Panc1 (cell line): ENCODE data around the gene FUT8.

ENCODE experiments used
- SIN3A ChIP-seq: IDR thresholded peaks from 2 replicates; pipeline ENCODE4 v1.6.1; 2012; ENCODE audit warnings: low read depth, mild to moderate bottlenecking, low read length, moderate library complexity, borderline replicate concordance; ENCODE audit not compliant: insufficient read depth
- TF ChIP-seq, protein P1 (sequence below): fragments of 450-650 bp; IDR thresholded peaks from 2 replicates; pipeline ENCODE4 v1.5.1; 2017; ENCODE audit warnings: mild to moderate bottlenecking
- TF ChIP-seq, protein P2 (sequence below), 2 experiments: IDR thresholded peaks; 2 replicates each; pipeline ENCODE4 v1.6.1; 2011 to 2012; ENCODE audit warnings: low read depth in 2 of 2, control low read depth in 1 of 2, low read length in 1 of 2, mild to moderate bottlenecking in 1 of 2, moderate library complexity in 1 of 2; ENCODE audit not compliant: insufficient read depth in 1 of 2

DNA sequence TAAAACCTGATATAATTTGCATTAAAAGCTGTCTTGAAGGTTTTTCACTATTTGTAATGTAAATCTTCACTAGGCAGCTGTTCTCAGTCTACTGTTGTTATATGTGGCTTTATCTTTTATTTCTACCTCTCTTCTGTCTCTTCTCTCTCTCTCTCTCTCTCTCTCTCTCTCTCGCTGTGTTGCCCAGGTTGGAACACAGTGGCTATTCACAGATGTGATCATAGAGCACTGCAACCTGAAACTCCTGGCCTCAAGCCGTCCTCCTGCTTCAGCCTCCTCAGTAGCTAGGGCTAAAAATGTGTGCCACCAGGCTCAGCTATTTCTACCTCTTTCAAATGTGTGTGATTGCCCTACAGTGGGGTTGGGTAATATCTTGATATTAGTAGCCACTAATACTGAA lies 21.1 kb downstream of the FUT8 start:
- no peak for TF ChIP-seq SIN3A
- TF ChIP-seq, protein P1, sequence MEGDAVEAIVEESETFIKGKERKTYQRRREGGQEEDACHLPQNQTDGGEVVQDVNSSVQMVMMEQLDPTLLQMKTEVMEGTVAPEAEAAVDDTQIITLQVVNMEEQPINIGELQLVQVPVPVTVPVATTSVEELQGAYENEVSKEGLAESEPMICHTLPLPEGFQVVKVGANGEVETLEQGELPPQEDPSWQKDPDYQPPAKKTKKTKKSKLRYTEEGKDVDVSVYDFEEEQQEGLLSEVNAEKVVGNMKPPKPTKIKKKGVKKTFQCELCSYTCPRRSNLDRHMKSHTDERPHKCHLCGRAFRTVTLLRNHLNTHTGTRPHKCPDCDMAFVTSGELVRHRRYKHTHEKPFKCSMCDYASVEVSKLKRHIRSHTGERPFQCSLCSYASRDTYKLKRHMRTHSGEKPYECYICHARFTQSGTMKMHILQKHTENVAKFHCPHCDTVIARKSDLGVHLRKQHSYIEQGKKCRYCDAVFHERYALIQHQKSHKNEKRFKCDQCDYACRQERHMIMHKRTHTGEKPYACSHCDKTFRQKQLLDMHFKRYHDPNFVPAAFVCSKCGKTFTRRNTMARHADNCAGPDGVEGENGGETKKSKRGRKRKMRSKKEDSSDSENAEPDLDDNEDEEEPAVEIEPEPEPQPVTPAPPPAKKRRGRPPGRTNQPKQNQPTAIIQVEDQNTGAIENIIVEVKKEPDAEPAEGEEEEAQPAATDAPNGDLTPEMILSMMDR, result no peak
- TF ChIP-seq, protein P2, sequence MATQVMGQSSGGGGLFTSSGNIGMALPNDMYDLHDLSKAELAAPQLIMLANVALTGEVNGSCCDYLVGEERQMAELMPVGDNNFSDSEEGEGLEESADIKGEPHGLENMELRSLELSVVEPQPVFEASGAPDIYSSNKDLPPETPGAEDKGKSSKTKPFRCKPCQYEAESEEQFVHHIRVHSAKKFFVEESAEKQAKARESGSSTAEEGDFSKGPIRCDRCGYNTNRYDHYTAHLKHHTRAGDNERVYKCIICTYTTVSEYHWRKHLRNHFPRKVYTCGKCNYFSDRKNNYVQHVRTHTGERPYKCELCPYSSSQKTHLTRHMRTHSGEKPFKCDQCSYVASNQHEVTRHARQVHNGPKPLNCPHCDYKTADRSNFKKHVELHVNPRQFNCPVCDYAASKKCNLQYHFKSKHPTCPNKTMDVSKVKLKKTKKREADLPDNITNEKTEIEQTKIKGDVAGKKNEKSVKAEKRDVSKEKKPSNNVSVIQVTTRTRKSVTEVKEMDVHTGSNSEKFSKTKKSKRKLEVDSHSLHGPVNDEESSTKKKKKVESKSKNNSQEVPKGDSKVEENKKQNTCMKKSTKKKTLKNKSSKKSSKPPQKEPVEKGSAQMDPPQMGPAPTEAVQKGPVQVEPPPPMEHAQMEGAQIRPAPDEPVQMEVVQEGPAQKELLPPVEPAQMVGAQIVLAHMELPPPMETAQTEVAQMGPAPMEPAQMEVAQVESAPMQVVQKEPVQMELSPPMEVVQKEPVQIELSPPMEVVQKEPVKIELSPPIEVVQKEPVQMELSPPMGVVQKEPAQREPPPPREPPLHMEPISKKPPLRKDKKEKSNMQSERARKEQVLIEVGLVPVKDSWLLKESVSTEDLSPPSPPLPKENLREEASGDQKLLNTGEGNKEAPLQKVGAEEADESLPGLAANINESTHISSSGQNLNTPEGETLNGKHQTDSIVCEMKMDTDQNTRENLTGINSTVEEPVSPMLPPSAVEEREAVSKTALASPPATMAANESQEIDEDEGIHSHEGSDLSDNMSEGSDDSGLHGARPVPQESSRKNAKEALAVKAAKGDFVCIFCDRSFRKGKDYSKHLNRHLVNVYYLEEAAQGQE (IDR thresholded peaks at IDR 0.05; ENCODE audit: insufficient read depth in 1 of 2, low read depth in 2 of 2, low read length in 1 of 2), result no peak
